Bone marrow (tissue), 2 donors: ENCODE measurements around the gene MAU2.
"Not testable (repeated sequence)": the region's sequence is repeated elsewhere in the genome, so short reads cannot be mapped to it uniquely, and the experiment has no call there.

Experiments
- DNase-seq, 2 donors: peaks; one replicate each; lab custom pipeline; 2025; lab: John Stamatoyannopoulos, UW

MAU2 gene

DNA sequence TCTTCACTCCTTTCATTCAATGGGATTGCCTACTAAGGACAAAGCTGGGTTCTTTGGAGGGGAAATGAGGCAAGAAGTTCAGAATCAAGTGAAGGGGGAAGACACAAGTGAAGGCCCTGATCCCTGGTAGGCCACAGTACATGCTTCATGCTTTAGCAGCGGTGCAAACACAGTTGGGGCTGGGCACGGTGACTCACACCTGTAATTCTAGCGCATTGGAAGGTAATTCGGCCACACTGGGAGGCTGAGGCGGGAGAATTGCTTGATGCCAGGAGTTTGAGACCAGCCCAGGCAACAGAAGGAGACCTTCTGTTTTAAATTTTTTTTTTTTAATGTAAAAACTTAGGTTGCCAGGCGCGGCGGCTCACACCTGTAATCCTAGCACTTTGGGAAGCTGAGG lies 61.5 kb downstream of the MAU2 start:
- no peak for DNase-seq

DNA sequence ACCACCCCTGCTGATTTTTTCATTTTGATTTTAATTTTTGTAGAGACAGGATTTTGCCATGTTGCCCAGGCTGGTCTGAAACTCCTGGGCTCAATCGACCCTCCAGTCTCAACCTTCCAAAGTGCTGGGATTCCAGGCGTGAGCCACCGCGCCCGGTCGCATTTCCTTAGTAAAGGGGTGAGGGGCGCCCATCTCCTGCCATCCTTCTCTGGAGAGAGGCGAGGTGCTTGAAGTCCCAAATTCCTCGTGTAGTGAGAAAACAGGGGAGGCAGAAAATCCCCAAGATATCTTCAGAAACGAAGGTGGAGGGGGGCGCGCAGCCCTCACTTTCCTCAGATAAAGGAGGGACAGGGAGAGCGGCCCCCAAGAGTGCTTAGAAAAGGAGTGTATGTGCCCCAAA lies 63.9 kb downstream of the MAU2 start:
- no peak for DNase-seq

- peak; percentile 93 to 98 for DNase-seq
Measured at GRCh38 chr19:19385131-19385895, 64.7 kb downstream of the MAU2 start.

GRCh38 chr19:19385896-19386869 lies 65.6 kb downstream of the MAU2 start:
- peak; percentile 33 to 80 for DNase-seq

DNA sequence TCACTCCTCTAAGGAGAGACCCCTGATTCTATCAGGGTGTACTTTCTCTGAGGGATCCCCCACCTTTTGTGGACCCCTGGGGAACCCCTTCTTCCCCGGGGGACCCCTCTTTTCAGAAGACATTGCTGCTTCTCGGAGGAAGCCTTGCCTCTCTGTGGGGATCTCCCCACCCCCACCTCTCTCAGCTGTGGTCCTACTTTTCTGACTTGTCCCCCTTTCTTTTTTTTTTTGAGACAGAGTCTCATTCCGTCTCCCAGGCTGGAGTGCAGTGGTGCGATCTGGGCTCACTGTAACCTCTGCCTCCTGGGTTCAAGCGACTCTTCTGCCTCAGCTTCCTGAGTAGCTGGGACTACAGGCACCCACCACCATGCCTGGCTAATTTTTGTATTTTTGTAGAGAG lies 66.5 kb downstream of the MAU2 start:
- DNase-seq, result no peak

DNA sequence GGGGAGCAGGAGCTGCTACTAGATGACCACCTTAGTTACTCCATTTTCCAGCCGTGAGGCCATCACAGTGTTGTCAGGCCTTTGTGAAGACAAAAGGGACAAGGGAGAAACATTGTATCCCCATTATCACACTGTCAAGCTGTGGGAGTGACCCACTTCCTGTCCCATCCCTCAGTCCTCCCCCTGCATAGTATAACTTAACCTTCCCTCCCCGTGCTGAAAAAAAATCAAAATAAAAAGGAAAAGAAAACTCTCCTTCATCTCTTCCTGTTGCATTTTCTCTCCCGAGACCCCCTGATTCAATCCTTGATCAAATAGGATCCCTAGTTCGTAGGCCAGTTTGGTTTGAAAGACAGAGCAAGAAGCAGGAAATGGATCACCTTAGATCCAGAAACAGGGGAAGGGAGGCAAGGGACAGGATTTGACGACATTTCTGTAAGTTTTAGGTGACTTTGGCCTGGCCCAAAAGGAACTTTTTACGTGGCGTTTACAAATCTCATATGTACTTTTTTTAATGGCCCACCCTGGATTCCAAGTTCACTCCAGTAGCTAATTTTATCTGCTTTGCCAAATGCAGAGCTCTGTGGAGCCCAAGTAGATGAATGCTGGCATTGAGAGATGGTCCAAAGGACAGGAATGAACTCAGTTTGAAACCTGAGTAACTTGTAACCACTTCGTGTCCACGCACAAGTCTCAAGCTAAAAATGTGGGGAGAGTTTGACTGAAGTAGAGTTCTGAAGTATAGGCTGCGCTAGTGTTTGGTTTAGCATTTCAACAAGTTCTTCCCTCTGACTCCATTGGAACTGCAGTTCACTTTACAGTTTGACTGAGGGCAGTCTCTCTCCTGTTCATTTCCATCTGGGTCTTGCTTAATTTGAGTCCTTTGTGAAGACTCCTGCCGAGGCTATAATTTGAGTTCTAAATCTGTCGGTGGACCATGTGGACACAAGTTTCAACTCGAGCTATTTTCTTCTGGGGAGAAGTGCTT lies 68.2 kb downstream of the MAU2 start:
- DNase-seq, result no peak

GRCh38 chr19:19389683-19390082 lies 69.1 kb downstream of the MAU2 start:
- DNase-seq, result not testable (repeated sequence)

GRCh38 chr19:19394333-19394732 lies 73.7 kb downstream of the MAU2 start:
- DNase-seq, result not testable (repeated sequence)

DNA sequence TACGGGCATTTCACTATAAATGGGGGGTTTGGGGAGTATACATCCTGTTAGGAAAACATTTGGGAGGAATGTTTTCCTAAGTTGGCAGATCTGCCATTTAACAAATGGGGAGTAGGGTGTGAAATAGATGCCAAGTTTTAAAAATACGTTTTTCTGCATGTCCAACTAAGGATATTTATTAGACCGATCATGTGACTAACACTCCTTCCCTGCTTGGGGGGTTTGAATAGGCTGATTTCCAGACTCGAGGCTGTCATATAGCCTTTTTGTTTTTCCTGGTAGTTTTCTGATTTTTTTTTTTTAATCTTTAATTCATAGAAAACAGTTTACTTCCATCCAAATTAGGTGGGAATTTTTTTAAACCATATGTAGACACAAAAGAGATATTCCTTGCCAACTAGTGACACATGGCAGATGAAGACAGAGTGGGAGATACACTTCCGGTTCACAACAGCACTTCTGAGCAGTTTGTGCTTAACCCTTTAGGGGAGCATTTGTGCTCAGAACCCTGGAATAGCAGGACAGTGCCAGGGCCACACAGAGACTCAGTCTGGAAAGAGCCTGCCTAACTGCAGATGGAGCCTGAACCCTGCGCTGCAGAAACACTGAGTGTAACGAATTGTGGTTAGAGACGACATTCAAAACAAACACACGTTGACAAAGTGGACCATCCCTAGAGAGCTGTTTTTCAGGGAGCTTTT lies 79.3 kb downstream of the MAU2 start:
- no peak for DNase-seq

GRCh38 chr19:19402656-19403372 lies 82.2 kb downstream of the MAU2 start:
- DNase-seq, result no peak

- DNase-seq, result peak; percentile 5 to 41
Measured at GRCh38 chr19:19403373-19403901, 82.8 kb downstream of the MAU2 start.

DNA sequence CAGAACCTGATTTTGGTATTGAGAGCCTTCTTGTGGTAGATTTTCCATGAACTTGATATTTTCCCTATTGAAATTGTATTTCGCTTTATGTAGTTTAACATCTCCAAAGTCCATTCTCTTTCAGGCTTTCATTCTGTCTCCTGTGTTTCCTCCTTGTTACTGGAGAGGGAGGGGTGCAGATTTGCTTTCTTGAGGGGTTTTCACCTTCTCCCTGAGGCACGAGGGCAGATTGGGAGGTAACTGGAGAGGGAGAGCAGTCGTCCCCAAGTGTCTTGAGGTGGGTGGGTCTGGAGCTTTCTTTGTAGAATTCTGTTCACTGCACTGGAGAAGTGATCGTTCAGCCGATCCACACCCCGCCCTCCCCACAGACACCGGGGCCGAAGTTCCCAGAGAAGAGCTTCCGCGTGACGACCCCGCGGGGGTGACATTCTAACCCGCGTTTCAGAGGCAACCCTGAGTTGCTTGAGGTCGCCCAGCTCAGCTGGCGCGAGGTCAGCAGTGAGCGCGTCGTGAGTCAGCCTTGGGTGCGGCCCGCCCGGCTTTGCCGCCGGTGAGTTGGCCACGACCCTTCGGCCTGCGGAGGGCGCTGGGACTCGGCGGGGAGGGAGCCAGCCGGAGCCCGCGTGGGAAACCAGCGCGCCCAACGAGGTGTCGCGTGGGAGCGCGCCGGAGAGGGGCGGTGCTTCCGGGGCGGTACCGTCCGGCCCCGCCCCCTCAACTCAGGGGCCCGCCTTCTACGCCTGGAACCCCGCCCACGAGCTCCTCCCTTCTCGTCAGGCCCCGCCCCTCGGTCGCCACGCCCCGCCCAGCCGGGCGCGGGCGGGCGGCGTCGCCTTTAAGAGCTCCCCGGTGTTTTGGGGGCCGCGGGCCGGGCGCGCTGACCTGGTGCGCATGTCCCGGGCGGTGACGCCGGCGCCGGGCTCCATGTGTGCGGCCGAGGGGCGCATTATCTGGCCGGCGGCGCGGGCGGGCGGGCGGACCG lies 84.5 kb downstream of the MAU2 start, which contains the start of gene GATAD2A:
Gene GATAD2A, plus strand, starts transcription at position 797 of the 982 bp plus-strand sequence. CDS start 59,671 bp downstream, outside the sequence.
- DNase-seq, result peak; percentile 81 to 85

DNA sequence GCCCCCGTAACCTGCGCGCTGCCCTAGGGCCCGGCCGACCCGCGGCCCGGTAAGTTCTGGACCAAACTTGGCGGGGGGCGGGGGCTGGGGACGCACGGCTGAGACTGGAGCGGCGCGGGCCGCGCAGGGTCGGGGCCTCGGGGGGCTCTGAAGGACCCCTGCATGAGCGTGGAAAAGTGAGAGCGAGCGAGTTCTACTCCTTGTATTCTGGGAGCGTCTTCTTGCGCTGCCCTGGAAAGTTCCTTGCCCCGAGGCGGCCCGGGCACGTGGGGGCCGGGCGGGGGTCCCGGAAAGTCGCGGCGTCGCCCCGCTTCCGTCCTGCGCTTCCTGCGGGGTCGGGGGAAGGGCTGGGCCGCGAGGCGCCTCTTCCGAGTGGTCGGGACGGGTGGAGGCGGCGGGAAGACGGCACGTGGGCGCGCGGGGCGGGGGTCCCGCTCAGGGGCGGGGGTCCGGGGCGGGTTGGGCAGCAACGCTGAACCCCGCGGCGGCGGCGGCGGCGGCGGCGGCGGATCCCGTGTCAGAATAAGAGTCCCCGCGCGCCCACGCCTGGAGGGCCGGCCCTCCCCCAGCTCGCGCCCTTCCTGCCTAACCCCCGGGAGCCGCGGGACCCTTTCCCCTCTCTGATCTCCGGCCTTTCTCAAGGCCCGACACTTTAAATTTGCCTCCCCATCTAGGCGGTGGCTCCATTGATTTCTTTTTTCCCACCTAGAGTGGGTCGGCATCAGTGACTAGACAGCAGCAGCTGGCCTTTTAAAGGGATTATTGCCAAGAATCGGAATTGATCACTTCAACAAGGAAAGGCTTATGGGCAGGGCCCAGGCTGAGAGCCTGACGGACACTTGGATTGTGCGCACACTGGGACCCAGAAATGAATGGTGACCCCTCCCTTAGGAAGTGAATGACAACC lies 85.6 kb downstream of the MAU2 start:
- DNase-seq, result peak in 1 of 2 donors; percentile 28

DNA sequence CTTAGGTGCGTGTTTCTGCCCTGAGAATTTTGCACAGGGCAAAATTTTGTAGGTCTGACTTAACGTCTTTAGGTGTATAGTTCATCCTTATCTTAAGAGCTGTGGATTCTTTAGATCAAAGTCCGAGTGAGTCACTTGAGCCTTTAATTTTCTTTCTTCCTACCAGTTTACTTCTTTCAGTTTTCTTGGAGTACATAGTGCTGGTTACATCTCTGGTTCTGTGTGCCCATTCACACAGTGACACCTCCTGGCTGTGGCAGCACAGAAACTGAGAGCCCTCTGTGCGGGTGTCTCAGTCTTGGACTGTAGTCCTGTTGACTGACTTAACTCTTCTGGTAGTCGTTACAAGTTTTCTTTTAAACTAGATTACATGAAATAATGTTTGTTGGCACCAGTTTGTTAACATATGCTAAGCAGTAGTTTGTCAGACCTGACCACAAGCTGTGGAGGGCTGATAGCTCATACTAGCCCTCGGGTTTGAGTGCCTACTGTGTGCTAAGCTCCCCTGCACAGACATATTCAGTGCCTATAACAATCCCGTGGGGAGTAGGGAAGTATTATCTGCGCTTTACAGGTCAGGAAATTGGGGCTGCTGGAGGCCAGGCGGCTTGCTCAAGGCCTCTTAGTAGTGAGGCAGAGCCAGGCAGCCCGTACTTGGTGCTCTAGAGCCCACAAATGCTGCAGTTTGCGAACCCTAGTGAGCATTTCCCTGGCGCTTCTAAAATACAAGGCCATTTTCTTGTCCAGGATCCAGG lies 86.4 kb downstream of the MAU2 start:
- DNase-seq, result peak; percentile 13 to 22

- no peak for DNase-seq
Measured at GRCh38 chr19:19407633-19407930, 87.0 kb downstream of the MAU2 start.
